ENCODE measurements around the gene ECE2.

DNA sequence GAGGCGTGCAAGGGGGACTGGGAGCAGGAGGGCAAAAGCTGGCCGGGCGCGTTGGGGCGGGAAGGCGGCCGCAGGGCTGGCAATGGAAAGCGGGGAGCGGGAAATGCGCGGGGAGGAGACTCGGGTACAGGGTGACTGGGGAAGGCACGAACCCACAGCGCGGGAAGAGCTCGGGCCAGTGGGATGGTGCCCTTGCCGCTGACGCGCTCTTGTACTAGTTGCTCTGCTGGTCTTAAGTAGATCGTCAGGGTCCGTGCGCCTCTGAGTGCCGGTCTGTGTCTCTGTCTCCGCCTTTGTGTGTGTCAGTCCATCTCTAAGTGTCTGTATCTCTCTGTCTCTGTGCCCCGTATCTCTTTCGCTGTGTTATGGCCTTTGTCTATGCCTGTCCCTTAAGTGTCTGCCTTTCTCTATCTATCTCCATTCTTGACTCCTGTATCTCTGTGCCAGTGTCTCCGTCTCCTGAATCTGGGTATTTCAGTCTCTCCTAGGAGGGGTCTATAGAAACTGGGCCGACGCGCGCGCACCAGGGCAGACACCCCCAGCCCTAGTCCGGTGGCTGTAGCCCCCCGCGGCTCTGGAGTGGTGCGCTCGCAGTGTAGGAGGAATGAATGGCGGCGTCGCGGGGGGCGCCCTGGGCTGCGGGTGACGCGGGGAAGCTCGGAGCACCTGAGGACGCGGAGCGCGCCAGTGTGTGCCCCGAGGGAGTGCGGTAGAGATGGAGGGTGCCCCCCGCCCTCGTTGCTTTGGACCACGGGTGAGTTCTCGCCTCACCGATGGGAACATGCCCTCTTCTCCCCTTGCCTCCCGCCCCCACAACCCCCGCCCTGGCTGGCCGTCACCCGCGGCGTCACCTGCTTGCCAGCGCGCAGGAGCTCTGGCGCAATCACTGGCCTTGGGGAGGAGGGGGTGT lies 13.7 kb upstream of the ECE2 start:
- TF ChIP-seq, protein P1, sequence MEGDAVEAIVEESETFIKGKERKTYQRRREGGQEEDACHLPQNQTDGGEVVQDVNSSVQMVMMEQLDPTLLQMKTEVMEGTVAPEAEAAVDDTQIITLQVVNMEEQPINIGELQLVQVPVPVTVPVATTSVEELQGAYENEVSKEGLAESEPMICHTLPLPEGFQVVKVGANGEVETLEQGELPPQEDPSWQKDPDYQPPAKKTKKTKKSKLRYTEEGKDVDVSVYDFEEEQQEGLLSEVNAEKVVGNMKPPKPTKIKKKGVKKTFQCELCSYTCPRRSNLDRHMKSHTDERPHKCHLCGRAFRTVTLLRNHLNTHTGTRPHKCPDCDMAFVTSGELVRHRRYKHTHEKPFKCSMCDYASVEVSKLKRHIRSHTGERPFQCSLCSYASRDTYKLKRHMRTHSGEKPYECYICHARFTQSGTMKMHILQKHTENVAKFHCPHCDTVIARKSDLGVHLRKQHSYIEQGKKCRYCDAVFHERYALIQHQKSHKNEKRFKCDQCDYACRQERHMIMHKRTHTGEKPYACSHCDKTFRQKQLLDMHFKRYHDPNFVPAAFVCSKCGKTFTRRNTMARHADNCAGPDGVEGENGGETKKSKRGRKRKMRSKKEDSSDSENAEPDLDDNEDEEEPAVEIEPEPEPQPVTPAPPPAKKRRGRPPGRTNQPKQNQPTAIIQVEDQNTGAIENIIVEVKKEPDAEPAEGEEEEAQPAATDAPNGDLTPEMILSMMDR (IDR thresholded peaks at IDR 0.05), result no peak
- TF ChIP-seq, protein P2, sequence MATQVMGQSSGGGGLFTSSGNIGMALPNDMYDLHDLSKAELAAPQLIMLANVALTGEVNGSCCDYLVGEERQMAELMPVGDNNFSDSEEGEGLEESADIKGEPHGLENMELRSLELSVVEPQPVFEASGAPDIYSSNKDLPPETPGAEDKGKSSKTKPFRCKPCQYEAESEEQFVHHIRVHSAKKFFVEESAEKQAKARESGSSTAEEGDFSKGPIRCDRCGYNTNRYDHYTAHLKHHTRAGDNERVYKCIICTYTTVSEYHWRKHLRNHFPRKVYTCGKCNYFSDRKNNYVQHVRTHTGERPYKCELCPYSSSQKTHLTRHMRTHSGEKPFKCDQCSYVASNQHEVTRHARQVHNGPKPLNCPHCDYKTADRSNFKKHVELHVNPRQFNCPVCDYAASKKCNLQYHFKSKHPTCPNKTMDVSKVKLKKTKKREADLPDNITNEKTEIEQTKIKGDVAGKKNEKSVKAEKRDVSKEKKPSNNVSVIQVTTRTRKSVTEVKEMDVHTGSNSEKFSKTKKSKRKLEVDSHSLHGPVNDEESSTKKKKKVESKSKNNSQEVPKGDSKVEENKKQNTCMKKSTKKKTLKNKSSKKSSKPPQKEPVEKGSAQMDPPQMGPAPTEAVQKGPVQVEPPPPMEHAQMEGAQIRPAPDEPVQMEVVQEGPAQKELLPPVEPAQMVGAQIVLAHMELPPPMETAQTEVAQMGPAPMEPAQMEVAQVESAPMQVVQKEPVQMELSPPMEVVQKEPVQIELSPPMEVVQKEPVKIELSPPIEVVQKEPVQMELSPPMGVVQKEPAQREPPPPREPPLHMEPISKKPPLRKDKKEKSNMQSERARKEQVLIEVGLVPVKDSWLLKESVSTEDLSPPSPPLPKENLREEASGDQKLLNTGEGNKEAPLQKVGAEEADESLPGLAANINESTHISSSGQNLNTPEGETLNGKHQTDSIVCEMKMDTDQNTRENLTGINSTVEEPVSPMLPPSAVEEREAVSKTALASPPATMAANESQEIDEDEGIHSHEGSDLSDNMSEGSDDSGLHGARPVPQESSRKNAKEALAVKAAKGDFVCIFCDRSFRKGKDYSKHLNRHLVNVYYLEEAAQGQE (IDR thresholded peaks at IDR 0.05; ENCODE audit: insufficient read depth in 1 of 2, low read depth in 2 of 2, low read length in 1 of 2), result no peak; a peak in 1 of 4 replicates
